GM23248 (cell line): ENCODE data around the gene BAG1.

ENCODE experiments used
- EZH2 ChIP-seq: fragments of 200-600 bp; sonication (generic); IDR thresholded peaks from 2 replicates; pipeline ENCODE4 v1.6.1; 2018; ENCODE audit warnings: antibody characterized with exemption, mild to moderate bottlenecking; ENCODE audit not compliant: insufficient read depth, poor library complexity, severe bottlenecking
- EZH2phosphoT487 ChIP-seq: fragments of 200-600 bp; sonication (generic); IDR thresholded peaks from 2 replicates; pipeline ENCODE4 v1.6.1; 2018; ENCODE audit warnings: antibody characterized with exemption, moderate library complexity, mild to moderate bottlenecking, low read depth; ENCODE audit not compliant: insufficient read depth

DNA sequence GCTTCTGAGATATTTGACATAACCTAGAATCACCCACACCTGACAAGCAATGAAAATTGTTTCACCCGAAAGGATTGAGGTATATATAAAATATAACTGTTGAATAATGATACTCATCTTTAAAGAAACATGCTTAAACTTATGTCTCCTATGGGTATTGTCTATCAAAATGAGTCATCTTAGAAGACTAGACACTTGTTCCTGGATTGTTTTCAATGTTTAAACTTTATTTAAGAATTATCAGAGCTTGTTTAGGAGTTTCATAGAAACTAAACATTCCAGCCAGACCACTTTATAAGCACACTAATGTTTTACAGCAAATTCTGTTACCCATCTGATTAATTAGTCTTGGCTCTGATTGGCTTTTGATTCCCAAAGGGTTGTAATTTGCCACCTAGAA lies 45.4 kb upstream of the BAG1 start:
- TF ChIP-seq EZH2 (no peak), EZH2phosphoT487 (no peak)
